GM21381 (cell line): ENCODE measurements around the gene ZNF609.
"Not testable (repeated sequence)": the region's sequence is repeated elsewhere in the genome, so short reads cannot be mapped to it uniquely, and the experiment has no call there.

Experiments used
- ATAC-seq: cut with Tn5 transposase; IDR thresholded peaks from one replicate; pipeline ENCODE4 v1.9.1; 2021; ENCODE audit warnings: mild to moderate bottlenecking, moderate library complexity; ENCODE audit not compliant: unreplicated experiment

Gene ZNF609

DNA sequence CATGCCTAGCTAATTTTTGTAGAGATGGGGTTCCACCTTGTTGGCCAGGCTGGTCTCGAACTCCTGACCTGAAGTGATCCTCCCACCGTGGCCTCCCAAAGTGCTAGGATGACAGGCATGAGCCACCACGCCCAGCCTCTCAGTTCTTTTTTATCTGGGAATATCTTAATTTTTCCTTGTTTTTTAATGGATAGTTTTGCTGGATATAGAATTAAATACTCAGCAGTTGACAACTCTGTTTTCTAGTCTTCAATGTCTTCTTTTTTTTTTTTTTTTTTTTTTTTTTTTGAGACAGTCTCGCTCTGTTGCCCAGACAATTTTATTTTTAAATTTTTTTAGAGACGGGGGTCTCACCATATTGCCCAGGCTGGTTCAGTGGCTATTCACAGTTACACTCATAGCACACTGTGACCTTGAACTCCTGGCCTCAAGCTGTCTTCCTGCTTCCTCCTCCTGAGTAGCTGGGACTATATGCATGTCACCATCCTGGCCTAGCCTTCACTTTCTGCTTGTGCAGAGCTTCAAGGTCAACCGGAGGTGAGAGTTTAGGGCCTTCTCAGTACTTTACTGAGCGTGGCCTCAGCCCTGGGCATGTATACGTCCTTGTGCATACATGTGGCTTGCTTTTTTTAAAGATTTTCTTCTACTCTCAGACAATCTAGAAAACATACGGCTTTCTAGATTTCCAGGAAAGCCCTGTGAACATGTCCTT lies 120.5 kb downstream of the ZNF609 start:
- no peak for ATAC-seq

DNA sequence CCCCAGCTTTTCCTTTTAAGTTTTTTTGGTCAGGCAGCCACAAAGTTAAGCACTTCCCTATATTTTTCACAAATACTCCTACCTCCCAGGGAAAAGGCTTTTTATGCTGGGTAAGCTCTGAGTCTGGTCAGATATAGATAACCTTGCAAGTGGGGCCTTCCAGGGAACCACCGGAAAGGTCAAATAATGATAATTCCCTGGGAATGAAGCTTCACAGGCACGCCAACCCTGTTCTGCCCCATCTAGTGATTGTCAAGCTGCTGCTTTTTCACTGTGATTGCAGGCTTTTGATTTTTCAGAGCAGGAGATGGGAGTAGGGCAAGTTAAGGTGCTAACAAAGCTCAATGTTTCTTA lies 121.0 kb downstream of the ZNF609 start:
- ATAC-seq: no peak

DNA sequence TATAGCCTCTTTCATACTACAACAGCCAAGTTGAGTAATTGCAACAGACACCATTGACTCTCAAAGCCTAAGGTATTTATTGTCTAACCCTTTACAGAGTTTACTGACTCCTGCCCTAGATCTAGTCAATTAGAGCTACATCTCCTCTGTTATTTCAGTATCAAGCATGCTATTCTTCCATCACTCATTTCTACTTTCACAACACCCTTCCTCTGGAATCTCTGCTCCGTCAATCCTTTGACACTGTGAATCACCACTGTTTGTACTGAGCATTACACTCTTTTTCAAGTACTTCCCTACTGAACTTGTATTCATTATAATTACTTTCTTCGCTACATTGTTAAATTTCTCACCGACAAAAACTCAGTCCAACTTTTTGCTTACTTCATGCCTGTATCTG lies 121.8 kb downstream of the ZNF609 start:
- no peak for ATAC-seq

DNA sequence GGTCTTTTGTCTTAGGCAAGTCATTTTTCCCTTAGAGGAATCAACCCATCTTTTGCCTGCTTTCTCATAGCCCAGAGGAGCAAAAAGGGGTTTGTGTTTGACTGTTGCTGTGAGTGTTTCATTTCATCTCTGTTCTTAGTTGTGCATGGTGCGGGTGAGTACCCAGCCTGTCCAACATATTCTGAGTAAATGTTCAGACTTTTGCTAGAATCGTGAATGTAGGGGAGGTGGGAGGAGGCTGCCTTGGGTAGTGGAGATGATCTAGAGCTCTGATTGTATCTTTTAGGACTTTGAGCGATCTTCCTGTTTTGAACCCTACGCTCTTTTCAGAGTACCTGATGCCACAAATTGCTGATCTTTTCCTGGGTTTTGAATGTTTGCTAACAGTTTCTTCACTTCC lies 123.1 kb downstream of the ZNF609 start:
- ATAC-seq: no peak

DNA sequence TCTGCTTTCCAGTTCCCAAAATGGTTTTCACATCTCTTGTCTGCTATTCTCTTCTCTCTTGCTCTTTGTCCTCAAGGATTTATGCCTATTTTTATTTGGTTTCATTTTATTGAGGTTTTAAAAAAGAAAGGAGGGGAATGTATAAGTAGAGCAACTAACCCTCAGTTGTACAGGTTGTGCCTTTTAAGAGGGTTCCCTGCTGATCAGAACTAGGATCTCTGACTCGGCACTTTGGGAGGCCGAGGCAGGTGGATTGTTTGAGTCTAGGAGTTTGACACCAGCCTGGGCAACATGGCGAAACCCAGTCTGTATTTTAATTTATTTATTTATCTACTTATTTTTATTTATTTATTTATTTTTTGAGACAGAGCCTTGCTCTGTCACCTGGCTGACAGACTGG lies 123.6 kb downstream of the ZNF609 start:
- ATAC-seq: no peak

DNA sequence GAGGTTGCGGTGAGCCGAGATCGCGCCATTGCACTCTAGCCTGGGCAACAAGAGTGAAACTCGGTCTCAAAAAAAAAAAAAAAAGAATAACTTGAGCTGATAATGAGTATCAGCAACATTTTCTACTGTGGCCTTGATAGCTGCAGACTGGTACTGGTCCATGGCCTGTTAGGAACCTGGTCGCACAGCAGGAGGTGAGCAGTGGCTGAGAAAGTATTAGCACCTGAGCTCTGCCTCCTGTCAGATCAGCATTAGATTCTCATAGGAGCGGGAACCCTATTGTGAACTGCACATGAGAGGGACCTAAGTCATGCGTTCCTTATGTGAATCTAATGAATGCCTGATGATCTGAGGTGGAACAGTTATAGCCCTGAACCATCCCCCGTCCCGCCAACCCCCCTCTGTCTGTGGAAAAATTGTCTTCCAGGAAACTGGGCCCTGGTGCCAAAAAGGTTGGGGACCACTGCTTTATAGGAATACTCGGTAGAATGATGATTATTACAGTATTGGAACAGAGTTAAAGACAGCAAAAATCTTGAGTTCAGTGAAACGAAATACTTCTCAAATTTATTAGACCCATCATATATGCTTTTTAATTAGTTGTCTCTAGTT lies 126.0 kb downstream of the ZNF609 start:
- no peak for ATAC-seq

DNA sequence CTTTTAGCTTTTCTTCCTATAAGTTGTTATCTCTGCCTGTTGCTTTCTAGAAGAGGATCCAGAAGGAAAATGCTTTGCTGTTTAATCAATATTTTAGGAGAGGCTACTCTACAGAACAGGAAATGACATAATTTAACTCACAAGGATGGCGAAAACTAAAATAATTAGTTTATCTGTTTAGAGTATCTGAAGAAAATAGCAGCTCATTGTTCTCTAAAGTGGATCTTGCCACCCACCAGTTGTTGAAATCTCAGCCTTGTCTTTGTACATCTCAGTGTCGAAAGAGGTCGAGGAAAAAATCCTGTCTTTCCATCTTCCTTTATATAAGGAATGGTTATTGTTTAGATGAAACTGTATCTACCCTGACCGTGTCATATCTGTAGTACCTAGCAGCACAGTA lies 126.6 kb downstream of the ZNF609 start:
- no peak for ATAC-seq

DNA sequence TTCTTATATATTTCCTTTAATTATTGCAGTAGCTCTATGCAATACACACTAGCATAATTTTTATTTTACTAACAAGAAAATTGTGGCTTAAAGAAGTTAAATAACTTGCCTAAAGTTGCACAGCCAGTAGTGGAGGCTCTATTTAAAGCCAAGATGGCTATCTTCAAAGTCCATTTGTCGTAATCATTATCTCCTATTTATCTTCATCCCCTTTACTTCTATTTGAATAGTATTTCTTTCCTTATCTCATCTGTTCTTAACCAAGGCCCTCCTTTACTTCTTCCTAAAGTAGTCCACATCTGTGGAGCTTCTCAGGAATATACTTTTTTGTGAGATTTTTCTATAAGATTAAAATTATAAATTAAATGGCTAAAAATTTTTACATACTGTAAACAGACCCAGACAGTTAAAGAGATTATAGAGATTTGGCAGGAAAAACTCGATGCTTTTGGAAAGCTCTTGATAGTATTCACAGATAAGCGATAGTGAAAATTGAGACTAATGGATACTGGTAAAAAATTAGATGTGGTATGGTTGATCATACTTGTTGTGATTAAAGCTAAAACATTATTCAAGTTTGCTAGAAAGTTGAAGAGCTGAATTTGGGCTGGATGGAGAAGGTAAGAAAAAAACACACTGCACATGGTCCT lies 129.2 kb downstream of the ZNF609 start:
- no peak for ATAC-seq

DNA sequence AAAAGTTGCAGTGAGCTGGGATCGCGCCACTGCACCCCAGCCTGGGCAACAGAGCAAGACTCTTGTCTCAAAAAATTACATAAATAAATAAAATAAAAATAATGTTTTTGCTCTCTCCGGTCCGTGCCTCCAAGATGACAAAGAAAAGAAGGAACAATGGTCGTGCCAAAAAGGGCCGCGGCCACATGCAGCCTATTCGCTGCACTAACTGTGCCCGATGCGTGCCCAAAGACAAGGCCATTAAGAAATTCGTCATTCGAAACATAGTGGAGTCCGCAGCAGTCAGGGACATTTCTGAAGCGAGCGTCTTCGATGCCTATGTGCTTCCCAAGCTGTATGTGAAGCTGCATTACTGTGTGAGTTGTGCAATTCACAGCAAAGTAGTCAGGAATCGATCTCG lies 132.5 kb downstream of the ZNF609 start:
- ATAC-seq: not testable (repeated sequence)

DNA sequence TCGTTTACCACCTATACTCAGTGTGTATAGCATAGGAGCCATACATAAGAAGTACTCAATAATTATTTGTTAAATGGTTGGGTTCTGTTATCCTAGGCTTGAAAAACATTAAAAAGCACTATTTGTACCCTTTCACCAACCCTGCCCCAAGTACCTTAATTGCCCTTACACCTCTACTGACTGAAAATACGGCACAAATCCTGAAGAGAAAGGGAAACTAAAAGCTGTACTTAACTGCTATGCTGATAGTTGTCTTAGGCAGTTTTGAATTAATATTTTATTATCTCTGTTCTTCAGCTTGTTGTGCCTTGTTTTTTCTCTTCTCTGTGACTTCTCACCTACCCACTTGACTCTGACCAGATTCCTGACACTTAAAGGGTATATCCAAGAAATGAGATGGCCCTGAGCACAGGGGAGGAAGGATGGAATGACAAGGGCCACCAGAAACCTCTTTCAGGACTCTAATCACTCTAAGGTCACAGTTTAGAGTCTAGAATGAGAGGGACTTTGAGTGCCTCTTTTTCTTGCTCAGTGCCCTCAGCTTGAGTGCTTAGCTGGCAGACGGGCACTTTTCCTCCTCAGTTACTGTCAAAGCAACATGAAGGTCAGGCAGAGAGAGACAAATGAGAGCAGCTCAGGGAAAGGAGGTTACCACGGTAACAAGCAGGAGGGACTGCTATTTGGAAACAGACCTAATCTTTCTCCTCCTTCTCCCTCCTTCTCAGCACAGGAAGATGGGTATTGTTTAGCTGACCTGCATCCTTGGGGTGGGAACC lies 136.5 kb downstream of the ZNF609 start:
- ATAC-seq: no peak

DNA sequence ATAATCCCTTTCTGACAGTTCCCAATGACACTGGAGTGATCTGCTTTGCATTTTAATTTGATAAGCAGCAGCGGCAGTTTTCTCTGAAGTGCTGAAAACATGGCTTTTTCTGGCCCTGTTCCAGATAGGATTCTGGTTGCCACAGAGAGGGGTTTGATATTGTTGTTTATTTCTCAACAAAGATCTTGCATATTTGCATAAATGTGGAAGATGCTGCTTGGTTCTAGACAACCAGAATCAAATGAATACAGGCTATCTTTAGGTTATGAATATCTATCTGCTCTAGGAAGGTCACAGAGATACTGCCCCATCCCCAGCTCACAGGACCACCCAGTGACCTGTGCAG lies 137.1 kb downstream of the ZNF609 start:
- no peak for ATAC-seq

DNA sequence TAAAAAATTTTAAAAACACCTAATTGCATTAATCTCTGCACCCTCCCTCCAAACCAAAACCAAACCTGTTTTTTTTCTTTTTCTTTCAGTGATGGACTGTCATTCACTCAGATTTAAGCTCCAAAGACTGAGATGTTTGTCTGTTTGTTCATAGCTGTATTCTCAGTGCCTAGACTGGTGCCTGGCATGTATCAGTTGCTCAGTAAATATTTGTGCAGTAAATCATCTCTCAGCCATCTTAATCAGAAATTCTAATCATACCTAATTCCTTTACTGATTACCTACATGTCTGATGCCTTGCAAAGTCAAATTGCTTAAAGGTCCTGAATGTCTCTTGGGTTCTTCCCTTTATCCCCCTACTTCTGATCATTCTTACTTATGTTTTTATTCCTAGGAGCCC lies 138.8 kb downstream of the ZNF609 start:
- no peak for ATAC-seq

DNA sequence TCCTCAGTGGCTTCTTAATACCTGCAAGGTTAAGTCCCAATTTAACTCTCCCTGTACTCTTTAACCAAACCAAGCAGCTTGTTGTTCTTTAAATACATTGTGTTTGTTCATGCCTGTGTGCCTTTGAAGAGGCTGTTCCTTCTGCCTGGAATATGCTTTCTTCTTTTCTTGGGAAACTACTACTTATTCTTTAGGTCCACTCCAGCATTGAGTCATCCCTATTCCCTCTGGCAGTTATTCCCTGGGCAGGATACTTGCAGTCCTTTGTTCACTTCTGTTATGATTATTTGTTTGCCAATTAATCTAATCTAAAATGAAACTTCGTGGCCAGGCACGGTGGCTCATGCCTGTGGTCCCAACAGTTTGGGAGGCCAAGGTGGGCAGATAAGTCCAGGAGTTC lies 139.3 kb downstream of the ZNF609 start:
- no peak for ATAC-seq

DNA sequence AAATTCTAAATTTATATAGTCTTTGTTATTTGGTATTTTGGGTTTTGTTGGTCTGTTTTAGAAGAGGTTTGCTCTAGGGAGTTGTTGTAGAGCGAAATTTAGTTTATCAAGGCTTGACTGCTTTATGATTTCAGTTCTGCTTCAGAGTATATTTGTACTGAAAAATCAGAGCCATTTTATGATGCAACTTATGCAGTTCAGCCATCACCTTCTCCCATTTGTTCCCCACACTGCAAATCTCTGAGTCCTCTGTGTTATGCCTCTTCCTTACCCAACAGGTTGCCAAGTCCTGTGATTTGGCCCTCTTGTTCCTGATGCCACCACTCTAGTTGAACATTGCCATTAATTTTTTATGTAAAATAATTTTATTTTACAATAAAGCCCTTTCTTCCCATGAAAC lies 140.4 kb downstream of the ZNF609 start:
- ATAC-seq: no peak

DNA sequence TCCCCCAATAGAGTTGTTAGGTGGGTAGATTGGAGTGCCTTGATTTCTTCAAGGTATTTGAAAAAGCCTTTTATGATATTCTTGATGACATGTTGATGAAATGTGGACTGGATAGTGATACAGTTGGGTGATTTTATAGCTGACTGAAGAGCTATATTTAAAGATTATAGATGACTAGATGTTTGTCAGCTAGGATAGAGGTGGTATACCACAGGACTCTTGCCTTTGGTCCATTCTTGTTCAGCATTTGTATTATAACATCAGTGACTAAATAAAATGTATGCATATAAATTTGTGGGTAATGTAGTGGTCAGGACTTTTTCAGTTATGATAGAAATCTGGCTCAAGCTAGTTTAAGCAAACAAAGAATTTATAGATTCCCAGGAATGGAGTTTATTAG lies 143.9 kb downstream of the ZNF609 start:
- no peak for ATAC-seq

DNA sequence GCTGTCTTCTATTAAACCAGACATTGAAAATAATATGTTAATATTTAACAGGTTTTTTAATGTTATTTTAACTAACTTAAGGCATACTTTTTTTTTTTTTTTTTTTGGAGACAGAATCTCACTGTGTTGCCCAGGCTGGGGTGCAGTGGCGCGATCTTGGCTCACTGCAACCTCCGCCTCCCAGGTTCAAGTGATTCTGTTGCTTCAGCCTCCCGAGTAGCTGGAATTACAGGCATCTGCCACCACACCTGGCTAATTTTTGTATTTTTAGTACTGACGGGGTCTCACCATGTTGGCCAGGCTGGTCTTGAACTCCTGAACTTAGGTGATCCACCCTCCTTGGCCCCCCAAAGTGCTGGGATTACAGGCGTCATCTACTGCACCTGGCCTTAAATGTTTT lies 147.0 kb downstream of the ZNF609 start:
- not testable (repeated sequence) for ATAC-seq

DNA sequence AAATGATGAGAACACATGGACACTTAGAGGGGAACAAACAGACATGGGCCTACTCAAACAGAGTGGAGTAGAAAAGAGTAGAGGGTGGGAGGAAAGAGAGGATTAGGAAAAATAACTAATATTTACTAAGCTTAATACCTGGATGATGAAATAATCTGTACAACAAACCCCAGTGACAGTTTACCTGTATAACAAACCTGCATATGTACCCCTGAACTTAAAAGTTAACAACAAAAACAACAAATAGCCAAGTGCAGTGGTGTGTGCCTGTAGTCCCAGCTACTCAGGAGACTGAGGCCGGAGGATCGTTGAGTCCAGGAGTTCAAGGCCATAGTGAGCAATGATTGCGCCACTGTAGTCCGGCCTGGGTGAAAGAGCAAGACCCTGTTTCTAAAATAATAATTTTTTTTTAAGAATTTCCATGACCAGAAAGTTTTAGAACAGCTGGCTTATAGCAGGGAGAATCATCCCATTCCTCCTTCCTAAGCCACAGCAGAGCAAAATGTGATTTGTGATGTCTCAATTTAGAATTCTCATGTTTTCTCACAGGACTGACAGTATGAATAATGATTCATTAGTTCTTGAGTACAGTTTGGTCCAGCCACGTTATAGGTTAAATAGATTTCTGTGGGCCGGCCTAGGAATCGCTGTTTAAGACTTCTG lies 150.0 kb downstream of the ZNF609 start:
- ATAC-seq: no peak

DNA sequence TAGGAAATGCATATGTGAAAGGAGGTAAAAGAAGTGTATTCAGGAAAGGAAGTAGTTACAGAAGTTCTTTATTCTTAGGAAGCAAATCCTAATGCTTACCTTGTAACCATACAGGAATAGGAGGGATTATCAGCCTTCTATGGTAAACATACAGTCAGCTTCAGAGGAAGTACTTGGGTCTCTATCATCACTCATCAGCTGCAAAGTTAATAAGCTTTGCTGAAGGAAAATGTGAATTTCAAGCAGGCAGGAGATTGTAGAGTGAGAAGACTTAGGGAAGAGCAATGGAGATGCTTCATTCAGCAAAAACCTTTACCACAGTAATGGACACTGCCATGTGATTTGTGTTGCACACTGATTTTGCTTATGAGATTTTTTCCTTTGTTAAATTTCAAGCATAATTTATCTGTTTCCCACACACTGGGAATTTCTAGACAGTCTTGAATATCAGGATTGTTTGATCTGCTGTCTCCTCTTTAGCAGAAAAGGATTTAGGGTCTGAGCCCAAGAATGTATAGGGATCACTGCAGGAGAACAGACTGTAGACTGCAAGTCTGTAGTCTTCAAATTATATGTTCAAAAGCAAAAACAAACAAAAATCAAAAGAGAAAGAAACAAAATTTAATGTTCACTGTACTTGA lies 150.8 kb downstream of the ZNF609 start:
- ATAC-seq: no peak

DNA sequence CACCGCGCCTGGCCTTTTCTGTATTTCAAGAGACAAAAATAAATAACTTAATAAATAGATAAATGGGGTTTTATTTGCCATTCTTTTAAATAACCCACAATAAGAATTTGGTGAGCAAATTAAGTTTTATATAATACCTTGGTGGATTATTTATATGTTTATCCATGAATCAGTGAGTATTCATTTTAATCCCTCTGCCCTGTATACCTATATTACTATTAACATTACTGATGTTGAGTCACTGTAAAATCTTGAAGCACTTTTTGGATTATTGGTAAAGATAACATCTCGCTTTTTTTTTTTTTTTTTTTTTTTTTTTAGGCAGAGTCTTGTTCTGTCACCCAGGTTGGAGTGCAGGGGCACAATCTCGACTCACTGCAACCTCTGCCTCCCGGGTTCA lies 154.1 kb downstream of the ZNF609 start:
- ATAC-seq: no peak

DNA sequence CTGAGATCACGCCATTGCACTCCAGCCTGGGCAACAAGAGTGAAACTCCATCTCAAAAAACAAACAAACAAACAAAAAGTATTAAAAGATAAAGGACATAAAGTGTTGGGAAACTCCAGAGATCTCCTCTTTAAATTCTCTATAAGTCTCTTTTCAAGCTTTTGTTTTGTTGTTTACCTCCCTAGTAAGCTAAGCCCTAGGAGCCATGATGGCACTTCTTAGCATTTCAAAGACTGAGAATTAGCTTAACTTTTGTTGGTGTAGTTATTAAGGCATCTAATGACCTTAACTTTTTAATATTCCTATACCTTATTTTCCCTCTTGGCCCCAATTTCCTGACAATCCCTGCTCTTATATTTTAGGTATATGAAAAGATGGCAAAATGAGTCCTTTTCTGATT lies 157.3 kb downstream of the ZNF609 start:
- ATAC-seq: no peak

DNA sequence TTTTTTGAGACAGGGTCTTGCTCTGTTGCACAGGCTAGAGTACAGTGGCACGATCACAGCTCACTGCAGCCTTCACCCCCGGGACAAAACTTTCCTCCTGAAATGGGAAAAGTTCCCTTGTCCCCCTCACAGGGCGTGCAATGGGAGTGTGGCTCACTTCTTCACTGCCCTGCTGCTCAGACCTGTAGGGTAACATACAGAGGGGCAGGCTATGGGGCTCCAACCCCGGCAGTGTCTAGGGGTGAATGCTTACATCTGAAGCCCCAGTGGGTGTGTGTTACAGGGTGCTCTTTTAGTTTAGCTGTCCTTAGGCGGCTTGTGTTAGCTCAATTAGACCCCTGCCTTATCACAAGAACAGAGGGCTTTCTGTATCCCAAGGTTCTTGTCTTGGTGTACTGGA lies 157.8 kb downstream of the ZNF609 start:
- ATAC-seq: no peak
